Esophagus squamous epithelium (tissue), 5 donors: Measurements from ENCODE around the gene ZC3H14. TPM values are rescaled to one million over a fixed set of nuclear protein-coding genes. Genes with fewer than 3 reads are reported as not detected.

Experiments
- DNase-seq: peaks from one replicate; lab custom pipeline; 2025; lab: John Stamatoyannopoulos, UW
- H3K27ac ChIP-seq, 4 donors: fragments of 200-600 bp; sonication (generic); one replicate each; pipeline ENCODE4 v1.5.1; 2016 to 2019; ENCODE audit warnings: mild to moderate bottlenecking in 1 of 4
- H3K27me3 ChIP-seq, 4 donors: fragments of 200-600 bp; sonication (generic); 1 replicate in 3 of 4; 2 replicates in 1 of 4; pipeline versions ENCODE4 v1.5.1 to v1.6.0; 2017 to 2021; ENCODE audit warnings: antibody characterized with exemption in 1 of 4
- H3K36me3 ChIP-seq, 3 donors: fragments of 200-600 bp; sonication (generic); one replicate each; pipeline ENCODE4 v1.5.1; 2016 to 2019
- H3K4me1 ChIP-seq, 3 donors: fragments of 200-600 bp; sonication (generic); one replicate each; pipeline ENCODE4 v1.5.1; 2017 to 2019
- H3K4me3 ChIP-seq, 4 donors: fragments of 200-600 bp; sonication (generic); 1 replicate in 3 of 4; 2 replicates in 1 of 4; pipeline ENCODE4 v1.5.1; 2016 to 2019; ENCODE audit warnings: mild to moderate bottlenecking in 2 of 4, moderate library complexity in 1 of 4
- H3K9me3 ChIP-seq, 3 donors: fragments of 200-600 bp; sonication (generic); one replicate each; pipeline ENCODE4 v1.5.1; 2016 to 2019
- CTCF ChIP-seq, 6 experiments: fragments of 450-650 bp in 4 of 6; fragments of 200-600 bp in 2 of 6; sonication (generic) in 2 of 6; IDR thresholded peaks; one replicate each; pipeline ENCODE4 v1.5.1; 2016 to 2019; ENCODE audit warnings: antibody characterized with exemption in 6 of 6, mild to moderate bottlenecking in 4 of 6, moderate library complexity in 4 of 6
- POLR2A ChIP-seq, 4 donors: fragments of 450-650 bp; IDR thresholded peaks; one replicate each; pipeline ENCODE4 v1.6.1; 2017; ENCODE audit warnings: antibody characterized with exemption in 4 of 4, mild to moderate bottlenecking in 4 of 4, moderate library complexity in 3 of 4
- WGBS, 2 donors: methylation state at CpG; one replicate each; pipeline ENCODE4 v1.1.5; 2018; 5-methylcytosine and 5-hydroxymethylcytosine counted together
- intact Hi-C: fragments of 100-400 bp; cut with DNase I; formaldehyde crosslinking; loops from one replicate; pipeline ENCODE4 v1.15.0; 2022
- total RNA-seq, 4 donors: library from RNA; depleted of rRNA; stranded (reverse); fragments of >200 nt; gene quantifications; one replicate each; pipeline ENCODE4 v1.1.0, GENCODE V29; 2016
- donor health status: DM: yes; HTN: yes; CAD: no.

Gene ZC3H14
- total RNA-seq, 4 donors from 2014 or later, result 28.3 to 52.3 (median 36.1) TPM

- intact Hi-C loops, result no loop called here
- no peaks in the 10 kb centered on the region for H3K27me3 ChIP-seq
- no peak overlapping the region for H3K4me3 ChIP-seq
- WGBS, 2 donors, result 72 to 75% methylated on average over 4 of the region's 4 CpGs
- no peak overlapping the region for H3K27ac ChIP-seq
- peaks cover 0 to 5% (median 0%) of the 10 kb centered on the region in 3 donors for H3K4me1 ChIP-seq
- DNase-seq, result no peak
- peaks cover 0 to 100% (median 6%) of the 10 kb centered on the region in 3 donors for H3K36me3 ChIP-seq
- TF ChIP-seq POLR2A (IDR thresholded peaks at IDR 0.05) (no peak), CTCF (IDR thresholded peaks at IDR 0.05) (no peak)
- no peaks in the 10 kb centered on the region for H3K9me3 ChIP-seq
Measured at GRCh38 chr14:88590173-88590572, 27.3 kb downstream of the ZC3H14 start.

GRCh38 chr14:88592031-88592430 is 29.2 kb downstream of the ZC3H14 start:
- WGBS, 2 donors, result 40 to 57% methylated on average over 1 of the region's 1 CpG
- Histone ChIP-seq H3K36me3 (peaks cover 0 to 100% (median 6%) of the 10 kb centered on the region in 3 donors), H3K27ac (no peak overlapping the region), H3K27me3 (no peaks in the 10 kb centered on the region), H3K4me3 (no peak overlapping the region), H3K9me3 (no peaks in the 10 kb centered on the region), H3K4me1 (peaks cover 0 to 5% (median 0%) of the 10 kb centered on the region in 3 donors)
- intact Hi-C loops, result no loop called here
- no peak for DNase-seq
- no peak for TF ChIP-seq POLR2A (IDR thresholded peaks at IDR 0.05)
- no peak for TF ChIP-seq CTCF (IDR thresholded peaks at IDR 0.05)

GRCh38 chr14:88597038-88597437 is 34.2 kb downstream of the ZC3H14 start:
- Histone ChIP-seq H3K27ac (no peak overlapping the region), H3K27me3 (no peaks in the 10 kb centered on the region), H3K4me3 (no peak overlapping the region), H3K9me3 (no peaks in the 10 kb centered on the region), H3K4me1 (no peaks in the 10 kb centered on the region), H3K36me3 (peaks cover 4 to 100% (median 9%) of the 10 kb centered on the region in 3 donors)
- WGBS, 2 donors, result 90 to 92% methylated on average over 4 of the region's 4 CpGs
- no peak for DNase-seq
- intact Hi-C loops, result no loop called here
- TF ChIP-seq CTCF (IDR thresholded peaks at IDR 0.05), result no peak
- TF ChIP-seq POLR2A (IDR thresholded peaks at IDR 0.05), result no peak

GRCh38 chr14:88597601-88598000 is 34.8 kb downstream of the ZC3H14 start:
- intact Hi-C loops, result no loop called here
- Histone ChIP-seq H3K27ac (no peak overlapping the region), H3K4me3 (no peak overlapping the region), H3K27me3 (no peaks in the 10 kb centered on the region), H3K36me3 (peaks cover 4 to 100% (median 15%) of the 10 kb centered on the region in 3 donors), H3K9me3 (no peaks in the 10 kb centered on the region), H3K4me1 (no peaks in the 10 kb centered on the region)
- TF ChIP-seq CTCF (IDR thresholded peaks at IDR 0.05) (no peak), POLR2A (IDR thresholded peaks at IDR 0.05) (no peak)
- DNase-seq, result no peak
- 93 to 96% methylated on average over 4 of the region's 4 CpGs for whole genome bisulfite sequencing, 2 donors

- 75 to 94% methylated on average over 1 to 2 of the region's 2 CpGs for WGBS, 2 donors
- intact Hi-C loops, result no loop called here
- H3K4me3 ChIP-seq, result no peak overlapping the region
- peaks cover 4 to 100% (median 19%) of the 10 kb centered on the region in 3 donors for H3K36me3 ChIP-seq
- no peak overlapping the region for H3K27ac ChIP-seq
- TF ChIP-seq CTCF (IDR thresholded peaks at IDR 0.05) (no peak), POLR2A (IDR thresholded peaks at IDR 0.05) (no peak)
- H3K27me3 ChIP-seq, result no peaks in the 10 kb centered on the region
- DNase-seq, result no peak
- H3K9me3 ChIP-seq, result no peaks in the 10 kb centered on the region
- no peaks in the 10 kb centered on the region for H3K4me1 ChIP-seq
Measured at GRCh38 chr14:88598097-88598675, 35.3 kb downstream of the ZC3H14 start.
